DND-41 (cell line): ENCODE data around the gene TPK1.

Source experiments
- ATAC-seq: fragments of 200-7000 bp; cut with Tn5 transposase; 3 replicates; pipeline ENCODE4 v1.9.1; 2021; ENCODE audit warnings: low read depth; ENCODE audit not compliant: insufficient read depth
- DNase-seq: peaks from one replicate; pipeline ENCODE4 v3.0.0-alpha.2; 2020
- H2AFZ ChIP-seq: 2 replicates; pipeline ENCODE4 v1.6.0; 2012; ENCODE audit warnings: low read depth, low read length
- H3K27ac ChIP-seq: 2 replicates; pipeline ENCODE4 v1.5.1; 2012; ENCODE audit warnings: low read length, inconsistent platforms
- H3K27me3 ChIP-seq: fragments of 200-600 bp; sonication (generic); 2 replicates; pipeline ENCODE4 v1.6.0; 2012; ENCODE audit warnings: low read length, mild to moderate bottlenecking, inconsistent platforms; ENCODE audit not compliant: insufficient read depth, poor library complexity
- H3K36me3 ChIP-seq: 2 replicates; pipeline ENCODE4 v1.5.1; 2012; ENCODE audit warnings: low read length, inconsistent platforms; ENCODE audit not compliant: insufficient read depth
- H3K4me1 ChIP-seq: 2 replicates; pipeline ENCODE4 v1.5.1; 2012; ENCODE audit warnings: mild to moderate bottlenecking, low read length; ENCODE audit not compliant: insufficient read depth
- H3K4me2 ChIP-seq: 2 replicates; pipeline ENCODE4 v1.6.0; 2012; ENCODE audit warnings: mild to moderate bottlenecking, moderate library complexity, low read length, inconsistent platforms; ENCODE audit not compliant: insufficient read depth
- H3K4me3 ChIP-seq, 2 experiments: fragments of 200-600 bp in 1 of 2; shearing (Covaris generic) in 1 of 2; 2 replicates each; pipeline ENCODE4 v1.5.1; 2012 to 2016; ENCODE audit warnings: inconsistent platforms in 2 of 2, low read length in 2 of 2, mild to moderate bottlenecking in 2 of 2, low read depth in 1 of 2, moderate library complexity in 1 of 2
- H3K79me2 ChIP-seq: 2 replicates; pipeline ENCODE4 v1.6.0; 2012; ENCODE audit warnings: low read length, inconsistent platforms; ENCODE audit not compliant: insufficient read depth
- H3K9ac ChIP-seq: 2 replicates; pipeline ENCODE4 v1.6.0; 2012; ENCODE audit warnings: low read depth, mild to moderate bottlenecking, inconsistent platforms, low read length, moderate library complexity
- H3K9me3 ChIP-seq: 2 replicates; pipeline ENCODE4 v1.5.1; 2012; ENCODE audit warnings: low read length, moderate library complexity, mild to moderate bottlenecking, inconsistent platforms; ENCODE audit not compliant: insufficient read depth, severe bottlenecking
- H4K20me1 ChIP-seq: 2 replicates; pipeline ENCODE4 v1.6.0; 2012; ENCODE audit warnings: low read length; ENCODE audit not compliant: insufficient read depth
- CTCF ChIP-seq: IDR thresholded peaks from 2 replicates; pipeline ENCODE4 v1.5.1; 2012; ENCODE audit warnings: borderline replicate concordance, low read length, moderate library complexity, mild to moderate bottlenecking; ENCODE audit not compliant: poor library complexity, severe bottlenecking; ENCODE audit errors: extremely low read depth
- EZH2 ChIP-seq: IDR thresholded peaks from 3 replicates; pipeline ENCODE4 v1.6.1; 2012; ENCODE audit warnings: borderline replicate concordance, low read depth, mild to moderate bottlenecking, moderate library complexity, low read length, inconsistent platforms; ENCODE audit not compliant: severe bottlenecking

The TPK1 gene

GRCh38 chr7:144439717-144440205 lies 396.1 kb downstream of the TPK1 start:
- Histone ChIP-seq H3K79me2 (no peaks in the 10 kb centered on the region), H3K9me3 (no peaks in the 10 kb centered on the region), H4K20me1 (no peaks in the 10 kb centered on the region), H3K27ac (no peak overlapping the region), H3K27me3 (no peaks in the 10 kb centered on the region), H2AFZ (no peak overlapping the region), H3K4me3 (no peak overlapping the region), H3K9ac (no peak overlapping the region), H3K4me1 (no peaks in the 10 kb centered on the region), H3K36me3 (no peaks in the 10 kb centered on the region), H3K4me2 (no peak overlapping the region)
- DNase-seq (no peak), ATAC-seq (no peak)
- no peak for TF ChIP-seq EZH2
- no peak for TF ChIP-seq CTCF

- ATAC-seq: no peak
- H3K9me3 ChIP-seq: no peaks in the 10 kb centered on the region
- DNase-seq: no peak
Observed at GRCh38 chr7:144438759-144439158, 397.1 kb downstream of the TPK1 start.

GRCh38 chr7:144437370-144438191 lies 398.3 kb downstream of the TPK1 start:
- Histone ChIP-seq H3K79me2 (no peaks in the 10 kb centered on the region), H2AFZ (no peak overlapping the region), H3K9ac (no peak overlapping the region), H3K4me3 (no peak overlapping the region), H3K9me3 (no peaks in the 10 kb centered on the region), H3K4me1 (no peaks in the 10 kb centered on the region), H3K36me3 (no peaks in the 10 kb centered on the region), H3K27me3 (no peaks in the 10 kb centered on the region), H4K20me1 (no peaks in the 10 kb centered on the region), H3K4me2 (no peak overlapping the region), H3K27ac (no peak overlapping the region)
- DNase-seq (peak; percentile 44), ATAC-seq (peak; percentile 72)
- TF ChIP-seq CTCF (peak; percentile 77), EZH2 (no peak)

More at GRCh38 chr7:144438759-144439158, 397.1 kb downstream of the TPK1 start:
- Histone ChIP-seq H3K4me2 (no peak overlapping the region), H3K4me3 (no peak overlapping the region), H3K36me3 (no peaks in the 10 kb centered on the region), H4K20me1 (no peaks in the 10 kb centered on the region), H3K79me2 (no peaks in the 10 kb centered on the region), H3K9ac (no peak overlapping the region), H3K27ac (no peak overlapping the region), H3K4me1 (no peaks in the 10 kb centered on the region), H3K27me3 (no peaks in the 10 kb centered on the region), H2AFZ (no peak overlapping the region)
- TF ChIP-seq EZH2: no peak
- no peak for TF ChIP-seq CTCF

GRCh38 chr7:144436500-144436899 lies 399.4 kb downstream of the TPK1 start:
- TF ChIP-seq EZH2 (no peak), CTCF (no peak)
- Histone ChIP-seq H3K27ac (no peak overlapping the region), H3K4me2 (no peak overlapping the region), H3K4me3 (no peak overlapping the region), H3K4me1 (no peaks in the 10 kb centered on the region), H3K9me3 (no peaks in the 10 kb centered on the region), H3K36me3 (no peaks in the 10 kb centered on the region), H2AFZ (no peak overlapping the region), H4K20me1 (no peaks in the 10 kb centered on the region), H3K79me2 (no peaks in the 10 kb centered on the region), H3K27me3 (no peaks in the 10 kb centered on the region), H3K9ac (no peak overlapping the region)
- no peak for DNase-seq
- ATAC-seq: no peak
